ENCODE data around the gene USH2A.

- TF ChIP-seq CTCF (IDR thresholded peaks at IDR 0.05), result no peak
- TF ChIP-seq POLR2A (IDR thresholded peaks at IDR 0.05), result no peak
Observed at GRCh38 chr1:215807911-215808436, 615.3 kb downstream of the USH2A start.

All from testis (tissue), 2 donors.